ENCODE data around the gene BMF.

- TF ChIP-seq CTCF (IDR thresholded peaks at IDR 0.05; ENCODE audit: poor library complexity) (no peak), EZH2 (IDR thresholded peaks at IDR 0.05; ENCODE audit: borderline replicate concordance) (no peak)
Measured at GRCh38 chr15:40082195-40082883, 26.3 kb downstream of the BMF start.

Data from hepatocyte (in vitro differentiated cells).